Epithelial cell of esophagus (primary cell): ENCODE results near the gene MMS22L.

Experiments
- DNase-seq: peaks from one replicate; pipeline ENCODE4 v3.0.0; 2010; ENCODE audit warnings: low read depth
- H3K4me3 ChIP-seq: 2 replicates; pipeline ENCODE4 v1.5.1; 2011; ENCODE audit warnings: mild to moderate bottlenecking, low read length, control low read depth
- CTCF ChIP-seq: IDR thresholded peaks from 2 replicates; pipeline ENCODE4 v1.5.1; 2011; ENCODE audit warnings: low read depth, mild to moderate bottlenecking, low read length, control low read depth, inconsistent platforms; ENCODE audit not compliant: insufficient read depth; ENCODE audit errors: missing control alignments

Gene MMS22L

DNA sequence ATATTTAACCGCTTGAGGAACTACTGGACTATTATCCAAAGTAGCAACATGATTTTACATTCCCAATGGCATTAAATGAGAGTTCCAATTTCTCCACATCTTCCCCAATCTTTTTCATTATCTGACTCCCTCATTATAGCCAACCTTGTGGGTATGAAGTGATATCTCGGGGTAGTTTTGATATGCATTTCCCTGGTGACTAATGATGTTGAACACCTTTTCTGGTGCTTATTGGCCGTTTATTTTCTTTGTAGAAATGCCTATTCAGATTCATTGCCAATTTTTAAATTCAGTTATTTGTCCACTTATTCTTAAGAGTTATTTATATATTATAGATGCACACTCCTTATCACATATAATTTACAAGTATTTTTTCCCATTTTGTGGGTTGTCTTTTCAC lies 129.0 kb downstream of the MMS22L start:
- H3K4me3 ChIP-seq, result no peak overlapping the region
- TF ChIP-seq CTCF, result no peak
- DNase-seq, result no peak

DNA sequence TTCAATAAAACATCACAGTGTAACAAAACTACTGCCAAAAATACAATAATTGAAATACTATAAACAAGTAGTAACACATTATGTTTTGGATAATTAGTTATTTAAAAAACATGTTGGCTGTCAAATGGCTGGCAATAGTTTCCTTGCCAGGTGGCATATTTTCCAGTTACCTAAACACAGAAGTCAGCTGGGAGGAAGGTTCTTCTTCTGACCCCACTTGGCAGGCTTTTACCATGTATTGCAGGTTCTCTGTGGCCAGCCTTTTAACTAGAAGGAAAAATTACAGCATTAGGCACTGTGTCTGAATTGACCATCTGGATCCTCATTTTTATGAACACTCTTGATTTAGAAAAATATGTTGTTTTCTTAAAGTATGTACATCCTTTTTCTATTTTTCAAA lies 131.4 kb downstream of the MMS22L start:
- no peak for TF ChIP-seq CTCF
- no peak overlapping the region for H3K4me3 ChIP-seq
- DNase-seq, result no peak

DNA sequence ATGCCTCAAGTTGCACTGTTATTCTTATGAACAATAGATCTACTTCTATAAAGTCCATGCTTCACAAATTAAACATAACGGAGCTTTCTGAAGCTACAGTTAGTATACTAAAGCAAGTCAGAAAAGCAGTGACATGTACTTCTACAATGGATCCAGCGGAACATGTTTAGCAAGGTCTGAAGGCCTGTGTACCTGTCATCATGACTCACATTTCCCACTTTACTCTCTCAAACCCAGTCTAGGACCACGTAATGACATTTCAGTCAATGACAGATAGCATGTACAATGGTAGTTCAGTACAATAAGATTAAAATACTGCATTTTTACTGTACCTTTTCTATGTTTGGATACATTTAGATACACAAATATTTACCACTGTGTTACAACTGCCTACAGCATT lies 132.1 kb downstream of the MMS22L start:
- DNase-seq, result peak; percentile 93
- no peak for TF ChIP-seq CTCF
- no peak overlapping the region for H3K4me3 ChIP-seq

DNA sequence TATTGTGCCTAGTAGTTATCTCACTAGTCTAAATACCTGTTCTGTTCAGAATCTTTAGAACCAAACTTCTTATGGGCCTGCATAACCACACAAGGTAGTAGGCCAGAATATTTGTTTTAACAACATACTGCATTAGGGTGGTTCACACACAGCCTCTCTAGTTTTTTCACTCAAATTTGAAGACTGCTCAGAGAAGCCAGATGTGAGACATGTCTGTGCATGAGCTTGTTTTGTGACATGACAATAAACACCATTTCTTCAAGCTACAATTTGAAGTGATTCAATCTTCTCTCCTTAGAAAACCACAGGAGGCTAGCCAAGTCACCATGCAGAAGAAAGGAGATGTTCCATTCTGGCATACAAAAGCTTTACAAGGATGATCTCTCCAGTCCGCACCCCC lies 135.6 kb downstream of the MMS22L start:
- peak; percentile 44 for DNase-seq
- H3K4me3 ChIP-seq, result no peak overlapping the region
- TF ChIP-seq CTCF, result no peak

DNA sequence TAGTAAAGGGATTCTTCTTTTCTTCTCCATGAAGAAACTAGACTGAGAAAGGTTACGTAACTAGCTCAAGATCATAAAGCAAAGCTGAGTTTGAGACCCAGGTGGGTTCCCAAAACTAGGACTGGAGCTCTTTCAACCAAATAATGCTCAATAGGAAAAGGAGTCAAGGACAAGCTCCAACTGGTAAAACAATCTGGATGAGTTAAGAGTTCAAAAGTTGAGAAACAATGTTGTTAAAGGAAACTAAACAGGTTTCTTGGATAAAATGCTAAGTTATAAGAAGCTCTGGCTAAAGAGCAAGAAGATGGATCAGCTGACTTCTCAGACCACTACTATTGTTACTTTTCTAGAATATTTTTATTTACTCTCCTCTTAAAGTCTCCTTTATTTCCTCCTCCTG lies 137.3 kb downstream of the MMS22L start:
- TF ChIP-seq CTCF, result no peak
- DNase-seq, result peak; percentile 41
- no peak overlapping the region for H3K4me3 ChIP-seq

GRCh38 chr6:97141756-97142155 lies 141.3 kb downstream of the MMS22L start:
- no peak for TF ChIP-seq CTCF
- no peak overlapping the region for H3K4me3 ChIP-seq
- no peak for DNase-seq

DNA sequence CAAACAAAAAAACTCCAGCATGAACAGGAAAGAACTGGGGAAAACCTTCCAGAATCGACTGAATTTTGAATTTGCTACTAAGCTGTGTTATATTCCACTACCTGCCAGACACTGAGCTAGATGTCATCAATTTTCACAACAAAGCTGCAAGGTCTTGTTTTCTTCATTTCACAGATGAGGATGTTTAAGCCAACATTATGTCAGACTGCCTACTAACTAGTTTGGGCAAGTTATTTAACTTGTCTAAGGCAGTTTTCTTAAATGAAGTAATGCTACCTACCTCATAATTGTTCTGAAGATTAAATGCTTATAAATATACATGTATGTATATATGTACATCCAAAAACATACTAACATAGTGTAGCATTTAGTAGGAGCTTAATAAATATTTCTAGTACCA lies 144.4 kb downstream of the MMS22L start:
- no peak overlapping the region for H3K4me3 ChIP-seq

More for the DNA sequence above, 144.4 kb downstream of the MMS22L start:
- peak; percentile 52 for DNase-seq
- TF ChIP-seq CTCF, result no peak
